ENCODE measurements around the gene NBPF3.
"Not testable (repeated sequence)": the region's sequence is repeated elsewhere in the genome, so short reads cannot be mapped to it uniquely, and the experiment has no call there.

NBPF3 gene

DNA sequence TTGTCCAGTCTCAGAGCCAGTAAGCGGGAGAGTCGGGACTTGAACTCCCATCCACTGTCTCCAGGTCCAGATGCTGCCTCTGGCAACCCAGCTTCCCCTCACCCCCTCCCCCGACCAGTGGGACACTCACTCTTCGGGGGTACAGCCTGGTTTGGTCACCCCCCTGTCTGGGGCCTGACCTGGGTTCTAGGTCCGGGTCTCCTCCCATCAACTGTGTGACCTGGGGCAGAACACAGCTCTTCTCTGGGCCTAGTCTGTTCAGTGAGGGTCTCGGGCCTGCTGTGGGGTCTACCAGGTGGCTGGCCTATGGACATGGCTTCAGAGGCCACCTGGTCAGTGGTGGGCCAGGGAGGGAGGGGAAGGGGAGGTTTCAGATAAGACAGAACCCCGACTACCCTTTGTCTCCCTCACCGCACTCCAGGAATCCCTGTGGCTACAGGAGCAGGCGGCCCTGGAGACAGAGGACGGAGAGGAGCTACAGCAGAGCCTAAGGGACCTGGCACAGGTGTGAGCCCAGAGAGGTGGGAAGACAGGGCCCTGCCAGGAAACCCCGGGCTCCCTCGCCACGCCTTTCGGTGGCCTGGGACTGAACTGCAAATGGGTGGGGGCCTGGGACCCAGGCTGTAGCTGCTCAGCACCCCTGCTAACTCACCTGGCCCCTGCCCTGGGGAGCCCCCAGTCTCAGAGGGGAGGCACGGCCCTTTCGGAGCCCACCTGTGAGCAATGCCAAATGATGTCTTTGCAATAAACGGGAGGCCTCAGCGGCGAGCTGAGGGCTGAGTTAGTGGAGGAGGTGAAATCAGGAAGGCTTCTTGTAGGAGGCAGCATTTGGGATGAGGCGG lies 4.1 kb upstream of the NBPF3 start:
- TF ChIP-seq, protein P1, sequence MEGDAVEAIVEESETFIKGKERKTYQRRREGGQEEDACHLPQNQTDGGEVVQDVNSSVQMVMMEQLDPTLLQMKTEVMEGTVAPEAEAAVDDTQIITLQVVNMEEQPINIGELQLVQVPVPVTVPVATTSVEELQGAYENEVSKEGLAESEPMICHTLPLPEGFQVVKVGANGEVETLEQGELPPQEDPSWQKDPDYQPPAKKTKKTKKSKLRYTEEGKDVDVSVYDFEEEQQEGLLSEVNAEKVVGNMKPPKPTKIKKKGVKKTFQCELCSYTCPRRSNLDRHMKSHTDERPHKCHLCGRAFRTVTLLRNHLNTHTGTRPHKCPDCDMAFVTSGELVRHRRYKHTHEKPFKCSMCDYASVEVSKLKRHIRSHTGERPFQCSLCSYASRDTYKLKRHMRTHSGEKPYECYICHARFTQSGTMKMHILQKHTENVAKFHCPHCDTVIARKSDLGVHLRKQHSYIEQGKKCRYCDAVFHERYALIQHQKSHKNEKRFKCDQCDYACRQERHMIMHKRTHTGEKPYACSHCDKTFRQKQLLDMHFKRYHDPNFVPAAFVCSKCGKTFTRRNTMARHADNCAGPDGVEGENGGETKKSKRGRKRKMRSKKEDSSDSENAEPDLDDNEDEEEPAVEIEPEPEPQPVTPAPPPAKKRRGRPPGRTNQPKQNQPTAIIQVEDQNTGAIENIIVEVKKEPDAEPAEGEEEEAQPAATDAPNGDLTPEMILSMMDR (IDR thresholded peaks at IDR 0.05; ENCODE audit: insufficient read depth, low read length, missing control alignments) = no peak
- POLR2A ChIA-PET = no interaction called here
- no peak for DNase-seq (ENCODE audit: low read depth, low spot score)
- CTCF ChIA-PET = no interaction called here
- no peak overlapping the region for H3K4me3 ChIP-seq (ENCODE audit: low read depth, low read length)

DNA sequence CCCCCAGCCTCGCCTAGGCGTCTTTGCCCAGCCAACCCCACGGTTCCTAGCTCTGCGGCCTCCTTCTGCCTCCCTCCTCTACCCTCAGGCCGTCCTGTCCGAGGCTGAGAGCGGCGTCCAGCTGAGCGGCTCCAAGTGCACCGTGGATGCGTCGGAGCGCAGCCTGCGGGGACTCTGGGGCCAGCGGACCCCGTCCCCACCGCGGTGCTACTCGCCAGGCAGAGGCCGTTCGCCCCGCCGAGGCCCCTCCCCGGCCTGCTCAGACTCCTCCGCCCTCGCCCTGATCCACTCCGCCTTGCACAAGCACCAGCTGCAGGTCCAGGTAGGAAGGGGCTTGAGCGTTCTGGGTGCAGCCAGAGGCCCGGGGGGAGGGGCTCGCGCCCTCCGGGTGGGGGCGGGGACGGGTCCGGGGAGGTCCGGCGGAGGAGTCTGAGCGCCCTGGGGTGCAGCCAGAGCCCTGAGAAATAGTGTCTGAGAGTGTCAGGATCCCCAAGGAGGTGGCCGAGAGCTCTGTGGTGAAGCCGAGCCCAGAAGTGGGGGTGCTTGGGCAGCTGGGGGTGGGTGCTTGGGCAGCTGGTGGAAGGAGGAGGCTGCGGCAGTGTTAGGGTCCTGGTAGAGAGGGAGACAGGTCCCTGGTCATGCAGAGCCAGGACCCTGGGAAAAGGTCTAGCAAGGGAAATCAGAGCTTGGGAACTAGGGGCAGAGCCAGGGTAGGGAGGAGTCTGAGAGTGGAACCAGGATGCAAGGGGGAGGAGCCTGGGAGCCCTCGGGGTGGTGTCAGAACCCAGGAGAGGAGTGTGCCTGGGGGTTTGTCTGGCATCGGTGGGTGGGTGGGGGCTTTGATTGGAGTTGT lies 3.2 kb upstream of the NBPF3 start:
- CTCF ChIA-PET = interaction anchor here (1.0 to 1.3 kb wide), 2 partner anchors 31 to 67 kb away, joined by 3 read pairs; no protein-coding TSS in a partner anchor
- H3K4me3 ChIP-seq (ENCODE audit: low read depth, low read length) = peak overlapping the region; percentile 27
- POLR2A ChIA-PET = interaction anchor here (0.6 kb wide), 1 partner anchor 47 kb away, joined by 3 read pairs; no protein-coding TSS in a partner anchor
- no peak for DNase-seq (ENCODE audit: low read depth, low spot score)
- TF ChIP-seq, protein P1 (IDR thresholded peaks at IDR 0.05; ENCODE audit: insufficient read depth, low read length, missing control alignments) = no peak

DNA sequence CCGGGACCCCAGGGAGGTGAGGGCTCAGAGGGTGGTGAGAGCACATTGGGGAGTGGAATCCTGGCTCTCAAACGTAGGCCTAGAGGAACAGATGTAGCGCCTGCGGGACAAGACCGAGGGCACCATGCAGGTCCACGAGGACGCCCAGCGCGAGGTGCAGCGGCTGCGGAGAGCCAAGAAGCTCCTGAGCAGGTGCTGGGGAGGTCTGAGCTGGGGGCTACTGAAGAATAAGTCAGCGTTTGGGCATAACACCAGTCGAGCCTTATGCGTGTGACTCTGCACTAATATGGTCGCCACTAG lies 2.6 kb upstream of the NBPF3 start:
- TF ChIP-seq, protein P1 (IDR thresholded peaks at IDR 0.05; ENCODE audit: insufficient read depth, low read length, missing control alignments) = no peak
- CTCF ChIA-PET = interaction anchor here (1.0 to 1.3 kb wide), 2 partner anchors 31 to 67 kb away, joined by 3 read pairs; no protein-coding TSS in a partner anchor
- POLR2A ChIA-PET = no interaction called here
- no peak for DNase-seq (ENCODE audit: low read depth, low spot score)
- no peak overlapping the region; the same call in 1 of the 2 replicates for H3K4me3 ChIP-seq (ENCODE audit: low read depth, low read length)

DNA sequence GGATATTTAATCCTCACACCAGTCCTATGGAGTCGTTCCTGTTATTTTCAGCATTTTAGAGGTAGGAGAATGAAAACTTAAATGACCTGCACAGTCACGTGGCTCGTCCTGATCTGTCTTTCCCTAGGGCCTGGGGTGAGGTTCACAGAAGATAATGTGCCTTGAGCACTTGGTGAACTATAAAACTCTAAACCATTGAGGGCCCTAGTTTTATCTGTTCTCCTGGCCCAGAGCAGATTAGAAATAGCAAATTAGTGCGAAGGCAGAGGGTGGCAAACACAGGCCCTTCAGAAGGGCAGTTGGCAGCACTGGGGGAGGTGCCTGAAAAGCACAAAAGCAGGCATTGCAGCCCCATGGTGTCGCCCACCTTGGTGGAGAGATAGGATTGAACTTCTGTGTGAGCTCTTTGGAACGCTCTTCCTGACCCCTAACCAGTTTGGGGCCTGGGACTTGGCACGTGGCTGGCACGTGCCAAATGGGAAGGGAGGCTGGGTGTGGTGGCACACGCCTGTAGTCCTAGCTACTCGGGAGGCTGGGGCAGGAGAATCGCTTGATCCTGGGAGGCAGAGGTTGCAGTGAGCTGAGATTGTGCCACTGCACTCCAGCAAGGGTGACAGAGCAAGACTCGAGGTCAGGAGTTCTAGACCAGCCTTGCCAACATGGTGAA lies 1.2 kb upstream of the NBPF3 start:
- CTCF ChIA-PET = interaction anchor here (1.1 to 1.2 kb wide), 2 partner anchors 68 kb away, joined by 3 read pairs; no protein-coding TSS in a partner anchor
- H3K4me3 ChIP-seq (ENCODE audit: low read depth, low read length); DNase-seq (ENCODE audit: low read depth, low spot score); POLR2A ChIA-PET: not testable (repeated sequence)

DNA sequence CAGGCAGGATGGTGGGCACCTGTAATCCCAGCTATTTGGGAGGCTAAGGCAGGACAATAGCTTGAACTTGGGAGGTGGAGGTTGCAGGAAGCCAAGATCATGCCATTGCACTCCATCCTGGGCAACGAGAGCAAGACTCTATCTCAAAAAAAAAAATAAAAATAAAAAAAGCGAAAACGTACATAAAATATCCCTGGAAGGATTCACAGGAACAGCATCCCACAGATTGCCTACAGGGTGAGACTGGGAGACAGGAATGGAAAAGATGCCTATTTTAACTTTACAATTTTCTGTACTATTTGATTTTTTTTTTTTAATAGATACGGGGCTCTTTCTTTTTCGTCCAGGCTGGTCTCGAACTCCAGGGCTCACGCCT lies 604 bp upstream of the NBPF3 start:
- peak overlapping the region; percentile 72 for H3K4me3 ChIP-seq (ENCODE audit: low read depth, low read length)
- TF ChIP-seq, protein P1 (IDR thresholded peaks at IDR 0.05; ENCODE audit: insufficient read depth, low read length, missing control alignments) = no peak
- POLR2A ChIA-PET = no interaction called here
- CTCF ChIA-PET = interaction anchor here (1.2 kb wide), 1 partner anchor 69 kb away, joined by 3 read pairs; no protein-coding TSS in a partner anchor
- DNase-seq (ENCODE audit: low read depth, low spot score) = no peak

DNA sequence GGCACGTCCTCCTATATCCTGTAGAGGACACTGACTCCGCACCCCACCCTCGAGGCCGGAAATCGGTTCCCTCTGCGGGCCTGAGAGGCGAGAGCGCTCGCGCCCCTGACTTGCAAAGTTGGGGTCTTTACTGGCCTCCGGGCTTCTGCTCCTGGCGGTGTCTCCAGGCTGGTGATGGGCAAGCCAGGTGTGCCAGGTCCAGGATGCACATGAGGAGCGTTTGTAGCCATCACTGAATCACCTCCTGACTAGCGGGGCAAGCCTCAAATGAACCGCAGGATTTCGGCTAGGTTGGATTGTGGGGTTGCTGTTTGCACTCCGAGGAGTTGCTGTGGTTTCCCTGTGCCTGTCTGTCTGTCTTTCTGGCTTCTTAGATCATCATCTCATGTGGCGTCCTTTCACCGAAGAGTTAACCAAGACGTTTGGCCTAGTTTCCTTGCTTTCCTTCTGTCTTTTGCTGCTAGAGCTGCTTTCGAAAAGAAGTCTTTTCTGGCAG lies 741 bp downstream of the NBPF3 start:
- peak overlapping the region; percentile 72 for H3K4me3 ChIP-seq (ENCODE audit: low read depth, low read length)
- ChIA-PET CTCF (interaction anchor here (0.7 to 1.0 kb wide), 2 partner anchors 11 to 119 kb away, joined by 3 read pairs; no protein-coding TSS in a partner anchor), POLR2A (interaction anchor here (0.6 kb wide), 1 partner anchor 113 kb away, joined by 3 read pairs; no protein-coding TSS in a partner anchor)
- DNase-seq (ENCODE audit: low read depth, low spot score) = not testable (repeated sequence)

DNA sequence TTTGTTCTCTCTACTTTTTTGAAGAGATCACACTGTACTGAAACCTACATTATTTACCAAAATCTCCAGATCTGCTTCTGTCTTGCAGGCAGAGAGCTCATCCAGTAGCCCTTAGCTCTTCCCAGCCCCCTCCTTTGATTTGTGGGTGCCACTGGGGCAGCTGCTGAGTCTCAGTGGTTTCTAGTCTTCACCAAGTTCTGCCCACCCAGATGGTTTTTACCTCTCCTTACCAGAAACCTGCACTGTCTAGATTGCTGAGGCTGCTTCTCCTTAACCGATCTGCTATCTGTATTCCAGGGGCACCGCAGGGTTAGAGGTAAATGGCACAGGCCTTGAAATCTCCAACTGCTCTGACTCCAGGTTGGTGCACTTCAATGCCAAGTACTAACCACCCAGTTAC lies 6.7 kb downstream of the NBPF3 start:
- POLR2A ChIA-PET; DNase-seq (ENCODE audit: low read depth, low spot score); CTCF ChIA-PET; H3K4me3 ChIP-seq (ENCODE audit: low read depth, low read length): not testable (repeated sequence)

All from AG04449 (cell line).